ENCODE data around the gene ATG13. TPM values are rescaled to one million over a fixed set of nuclear protein-coding genes. Genes with fewer than 3 reads are reported as not detected.

Gene ATG13
- total and polyA plus RNA-seq, 2 of the 8 experiments (the other 6 are each of a cell fraction or from before 2014, with no cell fraction given), result 65.0 to 77.4 TPM

- TF ChIP-seq ATF3 (IDR thresholded peaks at IDR 0.05; ENCODE audit: insufficient read depth, low read depth, low read length) (no peak), NRF1 (IDR thresholded peaks at IDR 0.05; ENCODE audit: low read depth, low read length) (no peak), CHD1 (IDR thresholded peaks at IDR 0.05; ENCODE audit: low read depth, low read length) (no peak)
Observed at GRCh38 chr11:46635557-46636139, 18.3 kb downstream of the ATG13 start (continued).

Measured in H1 (cell line).